Activated naive CD4-positive, alpha-beta T cell treated with anti-CD3 and anti-CD28 coated beads, Interleukin-2, amount 50 U/mL, for 24 hours (primary cell): Measurements from ENCODE around the gene SHANK1.
A peak's percentile ranks its signal among the peaks of the same experiment; 100 is the strongest.

ENCODE experiments used
- H3K27ac Mint-ChIP-seq: one replicate; pipeline ENCODE4 v1.8.0; 2021; ENCODE audit warnings: mild to moderate bottlenecking, mixed read lengths
- H3K27me3 Mint-ChIP-seq: one replicate; pipeline ENCODE4 v1.8.0; 2021; ENCODE audit warnings: mixed read lengths
- H3K36me3 Mint-ChIP-seq: one replicate; pipeline ENCODE4 v1.8.0; 2021; ENCODE audit warnings: mixed read lengths
- H3K4me1 Mint-ChIP-seq: one replicate; pipeline ENCODE4 v1.8.0; 2021; ENCODE audit warnings: mixed read lengths
- H3K4me3 Mint-ChIP-seq: one replicate; pipeline ENCODE4 v1.8.0; 2021; ENCODE audit warnings: mild to moderate bottlenecking, mixed read lengths
- H3K9me3 Mint-ChIP-seq: one replicate; pipeline ENCODE4 v1.8.0; 2021; ENCODE audit warnings: mixed read lengths

The SHANK1 gene

GRCh38 chr19:50708179-50708879, 11.3 kb downstream of the SHANK1 start:
- no peaks in the 10 kb centered on the region for H3K36me3 Mint-ChIP-seq

GRCh38 chr19:50706387-50706786, 13.2 kb downstream of the SHANK1 start:
- peaks cover 31% of the 10 kb centered on the region for H3K27me3 Mint-ChIP-seq
- H3K4me3 Mint-ChIP-seq: no peak overlapping the region
- no peak overlapping the region for H3K27ac Mint-ChIP-seq
- H3K36me3 Mint-ChIP-seq: no peaks in the 10 kb centered on the region
- no peaks in the 10 kb centered on the region for H3K4me1 Mint-ChIP-seq
- no peaks in the 10 kb centered on the region for H3K9me3 Mint-ChIP-seq

More at GRCh38 chr19:50708179-50708879, 11.3 kb downstream of the SHANK1 start:
- peaks cover 5% of the 10 kb centered on the region for H3K4me1 Mint-ChIP-seq
- no peak overlapping the region for H3K4me3 Mint-ChIP-seq
- no peaks in the 10 kb centered on the region for H3K9me3 Mint-ChIP-seq
- H3K27ac Mint-ChIP-seq: peak overlapping the region; percentile 17
- peaks cover 36% of the 10 kb centered on the region for H3K27me3 Mint-ChIP-seq

GRCh38 chr19:50705422-50706019, 14.1 kb downstream of the SHANK1 start:
- Mint-ChIP-seq H3K27me3 (peaks cover 28% of the 10 kb centered on the region), H3K4me3 (no peak overlapping the region), H3K9me3 (no peaks in the 10 kb centered on the region), H3K36me3 (no peaks in the 10 kb centered on the region), H3K27ac (no peak overlapping the region), H3K4me1 (no peaks in the 10 kb centered on the region)

GRCh38 chr19:50703915-50704796, 15.4 kb downstream of the SHANK1 start:
- H3K9me3 Mint-ChIP-seq: no peaks in the 10 kb centered on the region
- H3K4me1 Mint-ChIP-seq: no peaks in the 10 kb centered on the region
- H3K36me3 Mint-ChIP-seq: no peaks in the 10 kb centered on the region
- peaks cover 36% of the 10 kb centered on the region for H3K27me3 Mint-ChIP-seq
- no peak overlapping the region for H3K4me3 Mint-ChIP-seq
- H3K27ac Mint-ChIP-seq: peak overlapping the region; percentile 46

GRCh38 chr19:50702871-50703829, 16.5 kb downstream of the SHANK1 start:
- no peak overlapping the region for H3K27ac Mint-ChIP-seq
- H3K27me3 Mint-ChIP-seq: peaks cover 37% of the 10 kb centered on the region
- H3K4me3 Mint-ChIP-seq: no peak overlapping the region
- H3K36me3 Mint-ChIP-seq: no peaks in the 10 kb centered on the region
- H3K4me1 Mint-ChIP-seq: no peaks in the 10 kb centered on the region
- H3K9me3 Mint-ChIP-seq: no peaks in the 10 kb centered on the region

- Mint-ChIP-seq H3K27ac (no peak overlapping the region), H3K36me3 (no peaks in the 10 kb centered on the region), H3K27me3 (peaks cover 44% of the 10 kb centered on the region), H3K4me3 (no peak overlapping the region), H3K9me3 (no peaks in the 10 kb centered on the region), H3K4me1 (no peaks in the 10 kb centered on the region)
Observed at GRCh38 chr19:50702158-50702870, 17.3 kb downstream of the SHANK1 start.

- no peak overlapping the region for H3K27ac Mint-ChIP-seq
- no peak overlapping the region for H3K4me3 Mint-ChIP-seq
- no peaks in the 10 kb centered on the region for H3K9me3 Mint-ChIP-seq
- no peaks in the 10 kb centered on the region for H3K4me1 Mint-ChIP-seq
- peaks cover 43% of the 10 kb centered on the region for H3K27me3 Mint-ChIP-seq
- H3K36me3 Mint-ChIP-seq: no peaks in the 10 kb centered on the region
Observed at GRCh38 chr19:50701367-50701985, 18.1 kb downstream of the SHANK1 start.

GRCh38 chr19:50697414-50698124, 22.0 kb downstream of the SHANK1 start:
- no peak overlapping the region for H3K27ac Mint-ChIP-seq
- H3K27me3 Mint-ChIP-seq: peaks cover 36% of the 10 kb centered on the region
- H3K4me3 Mint-ChIP-seq: no peak overlapping the region
- no peaks in the 10 kb centered on the region for H3K4me1 Mint-ChIP-seq
- H3K36me3 Mint-ChIP-seq: no peaks in the 10 kb centered on the region
- H3K9me3 Mint-ChIP-seq: no peaks in the 10 kb centered on the region

- Mint-ChIP-seq H3K36me3 (no peaks in the 10 kb centered on the region), H3K4me3 (no peak overlapping the region), H3K27ac (no peak overlapping the region), H3K27me3 (peaks cover 45% of the 10 kb centered on the region), H3K4me1 (no peaks in the 10 kb centered on the region), H3K9me3 (no peaks in the 10 kb centered on the region)
Observed at GRCh38 chr19:50696094-50696483, 23.5 kb downstream of the SHANK1 start.

GRCh38 chr19:50695251-50696093, 24.1 kb downstream of the SHANK1 start:
- H3K27me3 Mint-ChIP-seq: peaks cover 47% of the 10 kb centered on the region
- H3K36me3 Mint-ChIP-seq: no peaks in the 10 kb centered on the region
- no peaks in the 10 kb centered on the region for H3K4me1 Mint-ChIP-seq
- no peaks in the 10 kb centered on the region for H3K9me3 Mint-ChIP-seq
- no peak overlapping the region for H3K27ac Mint-ChIP-seq
- no peak overlapping the region for H3K4me3 Mint-ChIP-seq

- Mint-ChIP-seq H3K36me3 (no peaks in the 10 kb centered on the region), H3K27me3 (peaks cover 48% of the 10 kb centered on the region), H3K9me3 (no peaks in the 10 kb centered on the region), H3K27ac (no peak overlapping the region), H3K4me1 (no peaks in the 10 kb centered on the region), H3K4me3 (no peak overlapping the region)
Observed at GRCh38 chr19:50694815-50695145, 24.8 kb downstream of the SHANK1 start.

- Mint-ChIP-seq H3K9me3 (no peaks in the 10 kb centered on the region), H3K4me3 (no peak overlapping the region), H3K27ac (no peak overlapping the region), H3K27me3 (peaks cover 50% of the 10 kb centered on the region), H3K36me3 (no peaks in the 10 kb centered on the region), H3K4me1 (no peaks in the 10 kb centered on the region)
Observed at GRCh38 chr19:50693064-50693975, 26.3 kb downstream of the SHANK1 start.
